Heart left ventricle (tissue), 16 donors: ENCODE data around the gene FAM32A. TPM values are rescaled to one million over a fixed set of nuclear protein-coding genes. Genes with fewer than 3 reads are reported as not detected.

Experiments
- ATAC-seq, 4 donors: fragments of 200-7000 bp; cut with Tn5 transposase; one replicate each; pipeline ENCODE4 v1.9.1; 2020 to 2022; ENCODE audit warnings: moderate library complexity in 4 of 4, mild to moderate bottlenecking in 3 of 4, moderate number of reproducible peaks in 1 of 4
- DNase-seq, 5 donors: peaks; one replicate each; pipeline ENCODE4 v3.0.0-alpha.2; 2020
- H3K27ac ChIP-seq, 12 donors: fragments of 200-600 bp; sonication (generic) in 4 of 12; one replicate each; pipeline versions ENCODE4 v1.5.0 to v1.8.0; 2016 to 2022; ENCODE audit warnings: mild to moderate bottlenecking in 2 of 12
- H3K27me3 ChIP-seq, 9 donors: fragments of 200-600 bp; sonication (generic) in 2 of 9; one replicate each; pipeline versions ENCODE4 v1.5.1 to v1.8.0; 2016 to 2022; ENCODE audit warnings: mild to moderate bottlenecking in 3 of 9
- H3K36me3 ChIP-seq, 9 donors: fragments of 200-600 bp; sonication (generic) in 2 of 9; one replicate each; pipeline versions ENCODE4 v1.5.0 to v1.8.0; 2018 to 2022; ENCODE audit warnings: mild to moderate bottlenecking in 2 of 9
- H3K4me1 ChIP-seq, 12 donors: fragments of 200-600 bp; sonication (generic) in 4 of 12; one replicate each; pipeline versions ENCODE4 v1.5.0 to v1.8.0; 2016 to 2022; ENCODE audit warnings: mild to moderate bottlenecking in 3 of 12
- H3K4me3 ChIP-seq, 12 donors: fragments of 200-600 bp; sonication (generic) in 4 of 12; one replicate each; pipeline versions ENCODE4 v1.5.0 to v1.8.0; 2017 to 2022; ENCODE audit warnings: mild to moderate bottlenecking in 9 of 12, moderate library complexity in 4 of 12
- H3K9me3 ChIP-seq, 12 donors: fragments of 200-600 bp; sonication (generic) in 4 of 12; one replicate each; pipeline versions ENCODE4 v1.5.0 to v1.8.0; 2016 to 2022; ENCODE audit warnings: mild to moderate bottlenecking in 1 of 12
- POLR2A ChIP-seq, 2 donors: fragments of 450-650 bp; IDR thresholded peaks; one replicate each; pipeline ENCODE4 v1.6.1; 2017; ENCODE audit warnings: antibody characterized with exemption in 2 of 2, mild to moderate bottlenecking in 2 of 2, moderate library complexity in 2 of 2
- WGBS, 4 donors: extraction: QIAGEN DNeasy Blood & Tissue Kit in 2 of 4; methylation state at CpG; one replicate each; pipeline versions ENCODE4 v1.1.5 to v1.1.7; 2013 to 2018; 5-methylcytosine and 5-hydroxymethylcytosine counted together
- intact Hi-C, 10 donors: fragments of 100-400 bp; cut with DNase I; formaldehyde crosslinking; loops; one replicate each; pipeline versions ENCODE4 v1.11.1 to v1.14.2; 2022
- polyA plus RNA-seq, 2 donors: library from polyadenylated mRNA; stranded (reverse); fragments of 200-250 nt; gene quantifications; one replicate each; pipeline ENCODE4 v1.2.3, GENCODE V29; 2013
- total RNA-seq, 9 donors: library from RNA; depleted of rRNA in 2 of 9; stranded (reverse); fragments of >200 nt in 2 of 9; fragmentation: NEBNext Ultra II Directional in 3 of 9; extraction: Animal tissue kit (Norgen Biotek cat#: 25700) in 3 of 9; gene quantifications; one replicate each; pipeline versions ENCODE4 v1.1.0 to v1.2.4, GENCODE V29; 2016 to 2023
- TF ChIP-seq, protein P1 (sequence below), 12 donors: fragments of 200-600 bp; sonication (generic) in 4 of 12; IDR thresholded peaks; one replicate each; pipeline versions ENCODE4 v1.5.0 to v1.8.0; 2018 to 2022; ENCODE audit warnings: antibody characterized with exemption in 12 of 12, mild to moderate bottlenecking in 5 of 12
- donor health status: ischemic (EF 13 %, LVEDD 7.1; RV severe dilation, severe dysfunction).
- donor health status: healthy with polysubstance abuse.
- donor health status: DM: no; HTN: yes; CAD: no.
- donor health status: DM: no; HTN: no; CAD: no.
- donor health status: ischemic (EF 25% LVEDD 6.9; RV normal size, moderate dysfunction).
- donor health status: ischemic (EF 25% LVEDD 5.7; RV mildly dilated, moderate dysfunction).
- donor health status: healthy.
- donor health status: DM: yes; HTN: yes; CAD: no.
- donor health status: ischemic (EF 35%, LVEDD 5.7; RV mildly dilated, moderate dysfunction).
- donor health status: nonischemic (EF 11% LVEDD 7.7; RV severe dilation, severe dysfunction).
- donor health status: DM: yes; HTN: yes; CAD: no.
- donor health status: PGD.
- donor health status: ischemic (EF 29% LVEDD 5.4; RV normal size, mild dysfunction).
- donor health status: nonischemic (EF 23%, LVEDD 6.1; RV moderate dilation, normal function).

Gene FAM32A
- total and polyA plus RNA-seq, 11 donors: 32.0 to 94.5 (median 37.5) TPM

DNA sequence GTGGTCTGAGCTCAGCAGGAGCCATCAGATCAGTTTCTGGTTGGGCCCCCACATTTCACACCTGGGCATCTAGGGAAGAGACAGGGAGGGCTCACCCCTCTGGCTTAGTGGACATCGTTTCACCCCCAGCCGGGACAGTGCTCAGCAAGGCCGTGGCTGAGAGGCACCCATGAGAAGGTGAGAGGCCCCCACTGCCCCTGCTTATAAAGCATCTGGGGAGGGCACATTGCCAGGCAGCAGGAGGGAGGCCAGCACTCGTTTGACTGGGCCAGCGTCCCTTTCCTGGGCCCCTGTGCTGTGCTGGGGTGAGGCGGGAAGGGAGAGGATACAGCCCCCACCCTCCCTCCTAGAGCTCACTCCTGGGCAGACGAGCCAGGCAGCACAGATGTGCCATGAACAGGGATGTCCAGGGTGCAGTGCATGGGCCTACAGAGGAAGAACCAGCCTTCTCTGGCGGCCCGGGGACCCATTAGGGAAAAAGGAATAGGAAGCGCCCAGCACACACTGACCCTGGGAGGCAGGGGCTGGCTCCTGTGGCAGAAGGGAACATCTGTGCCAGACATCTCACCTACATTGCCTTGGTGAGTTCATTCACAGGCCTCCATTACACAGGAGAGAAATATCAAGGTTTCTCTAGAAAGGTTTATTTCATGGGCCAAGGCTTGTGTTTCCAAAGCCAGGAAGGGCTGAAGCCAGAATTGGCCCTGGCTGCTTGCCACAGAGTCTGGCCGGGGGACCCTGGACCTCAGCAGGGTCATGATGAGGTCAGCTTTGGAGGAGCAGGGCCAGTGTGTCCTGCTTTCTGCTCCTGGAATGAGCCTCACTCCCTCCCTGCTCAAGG lies 20.2 kb downstream of the FAM32A start:
- Histone ChIP-seq H3K36me3 (peaks cover 2 to 92% (median 66%) of the 10 kb centered on the region in 9 donors), H3K4me1 (peaks cover 0 to 23% (median 10%) of the 10 kb centered on the region in 12 donors), H3K27ac (peak overlapping the region in 2 of 12 donors; percentile 23 to 37), H3K4me3 (no peak overlapping the region), H3K9me3 (no peaks in the 10 kb centered on the region), H3K27me3 (no peaks in the 10 kb centered on the region)
- 41 to 54% (median 50%) methylated on average over 10 to 11 of the region's 11 CpGs for WGBS, 4 donors
- intact Hi-C loops: no loop called here
- DNase-seq: no peak
- no peak for TF ChIP-seq POLR2A (IDR thresholded peaks at IDR 0.05)
- ATAC-seq: peak; percentile 18 to 38 (median 35)

DNA sequence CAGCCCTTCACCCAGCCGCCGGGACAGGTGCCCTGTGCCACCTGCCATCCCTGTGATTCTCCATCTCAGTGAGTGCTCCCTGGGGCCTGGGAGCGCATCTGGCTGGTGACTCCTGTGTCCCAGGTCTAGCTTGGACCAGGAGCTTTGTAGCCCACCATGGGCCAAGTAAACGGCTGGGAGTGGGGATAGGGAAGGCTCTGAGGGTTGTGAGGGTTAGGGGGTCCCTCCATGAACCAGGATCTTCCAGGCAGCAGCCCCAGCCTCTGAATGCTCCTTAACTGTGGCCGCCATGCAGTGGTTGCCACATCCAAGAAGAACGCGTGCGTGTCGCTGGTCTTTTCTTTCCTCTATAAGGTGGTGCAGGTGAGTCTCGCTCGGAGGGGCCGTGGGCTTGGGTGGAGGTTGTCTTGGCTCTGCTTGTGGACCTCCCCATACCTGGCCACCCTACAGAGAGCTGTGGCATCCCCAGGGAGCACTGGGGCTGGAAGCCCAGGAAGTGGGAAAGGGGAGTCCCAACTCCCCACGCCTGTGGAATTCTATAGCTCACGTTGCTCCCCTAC lies 20.9 kb downstream of the FAM32A start:
- WGBS, 4 donors: 84 to 93% (median 87%) methylated on average over 10 to 14 of the region's 14 CpGs
- DNase-seq (no peak), ATAC-seq (no peak)
- TF ChIP-seq, protein P1, sequence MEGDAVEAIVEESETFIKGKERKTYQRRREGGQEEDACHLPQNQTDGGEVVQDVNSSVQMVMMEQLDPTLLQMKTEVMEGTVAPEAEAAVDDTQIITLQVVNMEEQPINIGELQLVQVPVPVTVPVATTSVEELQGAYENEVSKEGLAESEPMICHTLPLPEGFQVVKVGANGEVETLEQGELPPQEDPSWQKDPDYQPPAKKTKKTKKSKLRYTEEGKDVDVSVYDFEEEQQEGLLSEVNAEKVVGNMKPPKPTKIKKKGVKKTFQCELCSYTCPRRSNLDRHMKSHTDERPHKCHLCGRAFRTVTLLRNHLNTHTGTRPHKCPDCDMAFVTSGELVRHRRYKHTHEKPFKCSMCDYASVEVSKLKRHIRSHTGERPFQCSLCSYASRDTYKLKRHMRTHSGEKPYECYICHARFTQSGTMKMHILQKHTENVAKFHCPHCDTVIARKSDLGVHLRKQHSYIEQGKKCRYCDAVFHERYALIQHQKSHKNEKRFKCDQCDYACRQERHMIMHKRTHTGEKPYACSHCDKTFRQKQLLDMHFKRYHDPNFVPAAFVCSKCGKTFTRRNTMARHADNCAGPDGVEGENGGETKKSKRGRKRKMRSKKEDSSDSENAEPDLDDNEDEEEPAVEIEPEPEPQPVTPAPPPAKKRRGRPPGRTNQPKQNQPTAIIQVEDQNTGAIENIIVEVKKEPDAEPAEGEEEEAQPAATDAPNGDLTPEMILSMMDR (IDR thresholded peaks at IDR 0.05): no peak
- TF ChIP-seq POLR2A (IDR thresholded peaks at IDR 0.05): no peak
- Histone ChIP-seq H3K4me3 (no peak overlapping the region), H3K4me1 (peaks cover 0 to 23% (median 10%) of the 10 kb centered on the region in 12 donors), H3K36me3 (peaks cover 2 to 92% (median 72%) of the 10 kb centered on the region in 9 donors), H3K27ac (peak overlapping the region in 2 of 12 donors; percentile 23 to 37), H3K9me3 (peaks cover 0 to under 1% (median 0%) of the 10 kb centered on the region in 12 donors), H3K27me3 (no peaks in the 10 kb centered on the region)
- intact Hi-C loops: no loop called here

DNA sequence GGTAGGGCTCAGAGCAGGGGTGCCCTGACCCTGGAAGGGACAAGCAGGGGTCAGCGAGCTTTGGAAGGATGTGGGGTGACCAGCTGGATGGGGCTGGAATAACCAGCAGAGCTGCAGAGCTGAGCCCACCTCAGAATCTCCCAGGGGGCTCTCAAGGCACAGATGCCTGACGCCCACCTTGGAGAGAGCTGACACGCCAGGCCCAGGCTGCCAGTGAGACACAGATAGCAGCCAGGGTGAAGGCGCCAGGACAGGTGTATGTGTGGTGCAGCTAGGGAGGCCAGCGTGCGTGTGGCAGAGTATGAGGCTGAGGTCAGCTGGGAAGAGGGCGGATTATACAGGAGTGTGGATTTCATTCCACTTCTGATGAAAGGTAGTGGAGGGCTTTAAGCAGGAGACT lies 21.4 kb downstream of the FAM32A start:
- WGBS, 4 donors: 92 to 97% (median 95%) methylated on average over 7 of the region's 7 CpGs
- H3K4me3 ChIP-seq: no peak overlapping the region
- H3K9me3 ChIP-seq: peaks cover 0 to 6% (median 0%) of the 10 kb centered on the region in 12 donors
- ATAC-seq: no peak
- no peak for DNase-seq
- no peaks in the 10 kb centered on the region for H3K27me3 ChIP-seq
- no peak for TF ChIP-seq POLR2A (IDR thresholded peaks at IDR 0.05)
- TF ChIP-seq, protein P1 (IDR thresholded peaks at IDR 0.05): no peak
- H3K27ac ChIP-seq: no peak overlapping the region
- peaks cover 2 to 97% (median 75%) of the 10 kb centered on the region in 9 donors for H3K36me3 ChIP-seq
- peaks cover 0 to 23% (median 10%) of the 10 kb centered on the region in 12 donors for H3K4me1 ChIP-seq
- intact Hi-C loops: no loop called here

DNA sequence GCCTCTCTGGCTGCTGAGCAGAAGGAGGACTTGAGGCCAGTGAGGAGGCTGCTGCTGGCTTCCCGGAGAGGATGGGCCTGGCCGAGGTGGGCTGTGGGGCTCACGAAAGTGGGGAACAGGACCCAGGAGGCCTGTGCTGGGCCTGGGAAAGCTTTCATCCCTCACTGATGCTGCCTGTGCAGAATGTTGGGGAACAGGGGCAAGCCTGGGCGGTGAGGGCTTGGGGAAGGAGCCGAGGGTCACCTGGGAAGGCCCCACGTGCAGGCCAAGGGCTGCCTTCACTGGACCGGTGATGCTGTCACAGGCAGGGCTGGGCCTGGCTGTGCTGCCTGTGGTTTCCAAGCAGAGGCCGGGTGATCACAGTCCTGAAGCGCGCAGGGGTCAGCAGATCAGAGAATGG lies 21.9 kb downstream of the FAM32A start:
- no peak for ATAC-seq
- H3K27me3 ChIP-seq: no peaks in the 10 kb centered on the region
- 89 to 95% (median 94%) methylated on average over 10 of the region's 10 CpGs for WGBS, 4 donors
- TF ChIP-seq, protein P1 (IDR thresholded peaks at IDR 0.05): no peak
- no peak for TF ChIP-seq POLR2A (IDR thresholded peaks at IDR 0.05)
- H3K4me3 ChIP-seq: no peak overlapping the region
- H3K27ac ChIP-seq: no peak overlapping the region
- H3K36me3 ChIP-seq: peaks cover 2 to 99% (median 76%) of the 10 kb centered on the region in 9 donors
- DNase-seq: no peak
- H3K4me1 ChIP-seq: peaks cover 0 to 23% (median 10%) of the 10 kb centered on the region in 12 donors
- peaks cover 0 to 6% (median 0%) of the 10 kb centered on the region in 12 donors for H3K9me3 ChIP-seq
- intact Hi-C loops: no loop called here
